Astrocyte of the cerebellum (primary cell): Measurements from ENCODE around the gene ACACA.

Experiments used
- DNase-seq: peaks from one replicate; pipeline ENCODE4 v3.0.0-alpha.2; 2011; ENCODE audit warnings: low read depth
- H3K4me3 ChIP-seq: 2 replicates; pipeline ENCODE4 v1.5.1; 2011; ENCODE audit warnings: mild to moderate bottlenecking, low read depth, low read length, moderate library complexity
- CTCF ChIP-seq: IDR thresholded peaks from 2 replicates; pipeline ENCODE4 v1.5.1; 2012; ENCODE audit warnings: low read length, low read depth, moderate library complexity, mild to moderate bottlenecking; ENCODE audit errors: missing control alignments
- in situ Hi-C: cut with HindIII; loops from 2 replicates; pipeline ENCODE4 v1.10.0; 2017; ENCODE audit warnings: low sequenced_read_pairs

The ACACA gene

GRCh38 chr17:37124821-37125173, 281.8 kb downstream of the ACACA start:
- TF ChIP-seq CTCF, result no peak
- DNase-seq, result no peak
- no peak overlapping the region for H3K4me3 ChIP-seq
- in situ Hi-C loops, result no loop called here

- in situ Hi-C loops, result no loop called here
- no peak for DNase-seq
These were observed 282.5 kb downstream of the ACACA start for GRCh38 chr17:37123941-37124820.

GRCh38 chr17:37123386-37123785, 283.2 kb downstream of the ACACA start:
- DNase-seq, result no peak
- TF ChIP-seq CTCF, result no peak
- in situ Hi-C loops, result no loop called here
- no peak overlapping the region for H3K4me3 ChIP-seq

More at GRCh38 chr17:37123941-37124820, 282.5 kb downstream of the ACACA start:
- no peak for TF ChIP-seq CTCF
- H3K4me3 ChIP-seq, result no peak overlapping the region

GRCh38 chr17:37121616-37122015, 285.0 kb downstream of the ACACA start:
- H3K4me3 ChIP-seq, result no peak overlapping the region
- in situ Hi-C loops, result no loop called here
- no peak for DNase-seq
- no peak for TF ChIP-seq CTCF

- no peak overlapping the region for H3K4me3 ChIP-seq
- no peak for TF ChIP-seq CTCF
- DNase-seq, result no peak
- in situ Hi-C loops, result no loop called here
These were observed 288.1 kb downstream of the ACACA start for GRCh38 chr17:37118366-37119137.

GRCh38 chr17:37117373-37118142, 289.1 kb downstream of the ACACA start:
- in situ Hi-C loops, result no loop called here
- no peak for TF ChIP-seq CTCF
- no peak for DNase-seq
- H3K4me3 ChIP-seq, result no peak overlapping the region
